Fibroblast of skin of right quadriceps (primary cell): ENCODE data around the gene TRAF3IP3.
A peak's percentile ranks its signal among the peaks of the same experiment; 100 is the strongest.

ENCODE experiments used
- DNase-seq: peaks from one replicate; pipeline ENCODE4 v3.0.0-alpha.2; 2013

Gene TRAF3IP3

GRCh38 chr1:209803568-209803967, 47.7 kb downstream of the TRAF3IP3 start:
- no peak for DNase-seq

GRCh38 chr1:209805341-209805781, 49.5 kb downstream of the TRAF3IP3 start:
- no peak for DNase-seq

GRCh38 chr1:209805875-209806760, 50.3 kb downstream of the TRAF3IP3 start, which contains the start of gene IRF6:
Gene IRF6, minus strand, starts transcription at chr1:209806142. Its CDS starts 4,729 bp downstream, at chr1:209801413.
- DNase-seq = peak; percentile 65

GRCh38 chr1:209807509-209807908, 51.7 kb downstream of the TRAF3IP3 start:
- no peak for DNase-seq

- peak; percentile 92 for DNase-seq
Observed at GRCh38 chr1:209808059-209808581, 52.3 kb downstream of the TRAF3IP3 start.

GRCh38 chr1:209809611-209810010, 53.8 kb downstream of the TRAF3IP3 start:
- DNase-seq = no peak

- no peak for DNase-seq
Observed at GRCh38 chr1:209810783-209811182, 54.9 kb downstream of the TRAF3IP3 start.

- DNase-seq = no peak
Observed at GRCh38 chr1:209813902-209814301, 58.0 kb downstream of the TRAF3IP3 start.

- no peak for DNase-seq
Observed at GRCh38 chr1:209815490-209815889, 59.6 kb downstream of the TRAF3IP3 start.

- no peak for DNase-seq
Observed at GRCh38 chr1:209815931-209816341, 60.1 kb downstream of the TRAF3IP3 start.

GRCh38 chr1:209816923-209817322, 61.1 kb downstream of the TRAF3IP3 start:
- DNase-seq = no peak

GRCh38 chr1:209817691-209818090, 61.8 kb downstream of the TRAF3IP3 start:
- no peak for DNase-seq

- DNase-seq = no peak
Observed at GRCh38 chr1:209819058-209819457, 63.2 kb downstream of the TRAF3IP3 start.

- no peak for DNase-seq
Observed at GRCh38 chr1:209820986-209821385, 65.1 kb downstream of the TRAF3IP3 start.

- no peak for DNase-seq
Observed at GRCh38 chr1:209822706-209823105, 66.9 kb downstream of the TRAF3IP3 start.

- peak; percentile 84 for DNase-seq
Observed at GRCh38 chr1:209823143-209824041, 67.5 kb downstream of the TRAF3IP3 start.

- DNase-seq = no peak
Observed at GRCh38 chr1:209825591-209826434, 70.0 kb downstream of the TRAF3IP3 start.

- DNase-seq = peak; percentile 97
Observed at GRCh38 chr1:209827384-209828262, 71.8 kb downstream of the TRAF3IP3 start, which contains the start of gene UTP25. Gene UTP25, plus strand, starts transcription at chr1:209827972. Its CDS starts 92 bp downstream, at chr1:209828064.

- DNase-seq = no peak
Observed at GRCh38 chr1:209829716-209830115, 73.9 kb downstream of the TRAF3IP3 start.

GRCh38 chr1:209830722-209831121, 74.9 kb downstream of the TRAF3IP3 start:
- DNase-seq = no peak

- DNase-seq = peak; percentile 78
Observed at GRCh38 chr1:209831615-209832014, 75.8 kb downstream of the TRAF3IP3 start.
